ENCODE results near the gene RANBP17. TPM values are rescaled to one million over a fixed set of nuclear protein-coding genes. Genes with fewer than 3 reads are reported as not detected.
A peak's percentile ranks its signal among the peaks of the same experiment; 100 is the strongest.

RANBP17 gene
- total RNA-seq, 2 experiments from 2014 or later = not detected

DNA sequence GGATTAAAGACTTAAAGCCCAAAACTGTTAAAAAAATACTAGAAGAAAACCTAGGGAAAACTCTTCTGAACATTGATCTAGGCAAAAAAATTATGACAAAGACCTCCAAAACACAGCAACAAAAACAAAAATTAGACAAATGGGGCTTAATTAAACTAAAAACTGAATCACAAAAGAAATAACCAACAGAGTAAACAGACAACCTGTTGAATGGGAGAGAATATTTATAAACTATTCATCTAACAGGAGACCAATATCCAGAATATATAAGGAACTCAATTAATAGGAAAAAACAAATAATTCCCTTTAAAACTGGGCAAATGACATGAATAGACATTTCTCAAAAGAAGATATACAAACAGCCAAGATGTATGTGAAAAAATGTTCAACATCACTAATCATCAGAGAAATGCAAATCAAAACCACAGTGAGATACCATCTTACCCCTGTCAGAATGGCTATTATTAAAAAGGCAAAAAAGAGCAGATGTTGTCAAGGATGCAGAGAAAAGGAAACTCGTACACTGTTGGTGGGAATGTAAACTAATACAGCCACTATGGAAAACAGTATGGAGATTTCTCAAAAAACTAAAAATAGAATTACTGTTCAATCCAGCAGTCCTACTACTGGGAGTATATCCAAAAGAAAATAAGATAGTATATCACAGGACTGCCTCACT, 397.1 kb downstream of the RANBP17 start:
- ATAC-seq = no peak
- POLR2A ChIA-PET = no interaction called here

DNA sequence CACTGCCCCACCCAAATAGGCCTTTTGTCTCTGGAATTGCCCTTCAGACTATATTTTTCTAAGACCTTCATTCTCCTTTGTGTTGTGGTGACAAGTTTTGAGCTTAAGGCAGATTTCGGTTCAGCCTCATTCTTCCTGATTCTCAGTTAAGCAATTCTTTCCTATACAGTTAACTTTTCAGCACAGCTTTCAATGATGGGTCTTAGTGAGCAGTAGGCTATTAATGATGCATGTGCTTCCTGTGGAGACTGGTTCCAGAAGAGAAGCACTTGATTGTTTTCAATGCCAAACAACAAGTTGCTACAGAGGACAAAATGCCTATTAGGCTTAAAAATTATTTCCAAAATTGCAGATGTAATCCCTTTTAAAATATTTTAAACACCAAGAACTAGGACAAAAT, 399.5 kb downstream of the RANBP17 start:
- H3K9me3 Mint-ChIP-seq (ENCODE audit: low read depth) = no peaks in the 10 kb centered on the region
- CTCF ChIA-PET = no interaction called here

More for the DNA sequence above, 397.1 kb downstream of the RANBP17 start:
- intact Hi-C loops (cut with DNase I, micrococcal nuclease) = no loop called here
- H3K36me3 Mint-ChIP-seq (ENCODE audit: low read depth) = no peaks in the 10 kb centered on the region
- H3K4me1 Mint-ChIP-seq = no peaks in the 10 kb centered on the region
- CTCF ChIA-PET = no interaction called here
- H3K27ac Mint-ChIP-seq = no peak overlapping the region
- DNase-seq = no peak
- no peak overlapping the region for H3K4me3 Mint-ChIP-seq
- H3K9me3 Mint-ChIP-seq (ENCODE audit: low read depth) = no peaks in the 10 kb centered on the region
- peaks cover 4% of the 10 kb centered on the region for H3K27me3 Mint-ChIP-seq

DNA sequence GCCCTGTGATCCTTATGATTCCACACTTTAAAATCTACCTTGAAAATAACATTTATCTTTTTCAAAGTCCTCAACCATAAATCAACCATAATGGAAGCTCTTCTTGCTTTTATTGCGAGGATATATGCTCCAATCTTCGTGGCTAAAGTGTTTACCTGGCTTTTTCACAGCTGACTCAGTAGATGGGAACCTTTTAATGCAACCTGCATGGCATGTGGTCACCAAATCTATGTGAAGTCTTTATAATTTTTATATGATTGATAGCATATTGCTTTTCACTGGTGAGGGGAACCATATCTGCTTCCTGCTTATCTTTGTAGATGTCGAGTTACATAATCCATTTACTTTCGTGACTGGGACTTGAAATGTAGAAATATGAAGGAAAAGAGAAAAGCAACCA, 400.1 kb downstream of the RANBP17 start:
- no peak overlapping the region for H3K4me3 Mint-ChIP-seq
- POLR2A ChIA-PET = no interaction called here
- intact Hi-C loops (cut with DNase I, micrococcal nuclease) = no loop called here
- peaks cover 2% of the 10 kb centered on the region for H3K27me3 Mint-ChIP-seq
- CTCF ChIA-PET = interaction anchor here (0.7 kb wide), 1 partner anchor 14 kb away, joined by 3 read pairs; no protein-coding TSS in a partner anchor
- H3K4me1 Mint-ChIP-seq = peaks cover 9% of the 10 kb centered on the region
- no peaks in the 10 kb centered on the region for H3K36me3 Mint-ChIP-seq (ENCODE audit: low read depth)
- DNase-seq (no peak), ATAC-seq (no peak)
- H3K9me3 Mint-ChIP-seq (ENCODE audit: low read depth) = no peaks in the 10 kb centered on the region
- no peak overlapping the region for H3K27ac Mint-ChIP-seq

More for the DNA sequence above, 399.5 kb downstream of the RANBP17 start:
- ATAC-seq (no peak), DNase-seq (no peak)
- POLR2A ChIA-PET = no interaction called here
- H3K27ac Mint-ChIP-seq = no peak overlapping the region
- no peak overlapping the region for H3K4me3 Mint-ChIP-seq
- H3K4me1 Mint-ChIP-seq = peaks cover 9% of the 10 kb centered on the region
- intact Hi-C loops (cut with DNase I, micrococcal nuclease) = no loop called here
- no peaks in the 10 kb centered on the region for H3K36me3 Mint-ChIP-seq (ENCODE audit: low read depth)
- peaks cover 2% of the 10 kb centered on the region for H3K27me3 Mint-ChIP-seq

DNA sequence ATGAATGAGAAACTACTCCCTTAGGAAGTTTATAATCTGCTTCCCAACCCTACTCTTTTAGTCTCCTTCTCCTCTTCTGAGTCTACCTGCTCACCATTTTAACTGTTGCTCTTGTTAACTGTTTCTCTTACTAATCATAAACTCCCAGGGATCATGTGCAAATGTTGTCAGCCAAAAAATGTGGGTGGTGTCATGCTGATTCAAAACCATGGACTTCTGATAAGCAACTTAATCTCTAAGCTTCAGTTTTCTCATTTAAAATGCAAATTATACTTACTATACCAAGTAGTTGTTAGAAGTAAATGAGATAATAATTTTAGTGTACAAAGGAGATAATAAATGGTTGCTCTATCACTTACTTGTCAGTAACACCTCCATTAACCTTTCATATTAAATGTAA, 401.4 kb downstream of the RANBP17 start:
- ATAC-seq (no peak), DNase-seq (no peak)
- Mint-ChIP-seq H3K4me1 (peaks cover 9% of the 10 kb centered on the region), H3K9me3 (ENCODE audit: low read depth) (no peaks in the 10 kb centered on the region), H3K4me3 (no peak overlapping the region), H3K36me3 (ENCODE audit: low read depth) (no peaks in the 10 kb centered on the region), H3K27me3 (peaks cover 2% of the 10 kb centered on the region), H3K27ac (no peak overlapping the region)
- intact Hi-C loops (cut with DNase I, micrococcal nuclease) = no loop called here
- ChIA-PET CTCF (interaction anchor here (1.7 kb wide), 1 partner anchor 10 kb away, joined by 4 read pairs; no protein-coding TSS in a partner anchor), POLR2A (no interaction called here)

DNA sequence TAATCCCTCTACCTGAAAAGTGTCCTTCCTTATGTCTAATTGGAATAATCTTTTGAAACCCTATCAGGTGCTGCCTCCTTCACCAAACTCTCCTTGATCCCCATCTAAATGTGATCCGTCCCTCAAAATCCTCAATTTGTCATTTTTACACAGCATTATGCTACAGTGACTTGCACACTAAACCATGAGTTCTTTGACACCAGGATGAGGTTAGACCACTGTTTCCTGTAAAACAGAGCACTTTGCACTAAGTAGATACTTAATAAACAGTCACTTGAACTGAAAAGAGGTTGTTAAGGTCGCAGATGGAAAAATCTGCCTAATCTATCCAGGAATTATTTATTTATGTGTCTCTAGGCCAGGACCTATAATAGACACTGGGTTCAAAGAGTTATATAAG, 403.0 kb downstream of the RANBP17 start:
- H3K4me1 Mint-ChIP-seq = peaks cover 9% of the 10 kb centered on the region
- peaks cover 2% of the 10 kb centered on the region for H3K27me3 Mint-ChIP-seq
- no peak overlapping the region for H3K4me3 Mint-ChIP-seq
- no peak overlapping the region for H3K27ac Mint-ChIP-seq
- POLR2A ChIA-PET = no interaction called here
- DNase-seq (no peak), ATAC-seq (no peak)
- no peaks in the 10 kb centered on the region for H3K36me3 Mint-ChIP-seq (ENCODE audit: low read depth)
- intact Hi-C loops (cut with DNase I, micrococcal nuclease) = no loop called here
- H3K9me3 Mint-ChIP-seq (ENCODE audit: low read depth) = no peaks in the 10 kb centered on the region
- CTCF ChIA-PET = interaction anchor here (0.6 kb wide), 1 partner anchor 207 kb away, joined by 3 read pairs; no protein-coding TSS in a partner anchor

DNA sequence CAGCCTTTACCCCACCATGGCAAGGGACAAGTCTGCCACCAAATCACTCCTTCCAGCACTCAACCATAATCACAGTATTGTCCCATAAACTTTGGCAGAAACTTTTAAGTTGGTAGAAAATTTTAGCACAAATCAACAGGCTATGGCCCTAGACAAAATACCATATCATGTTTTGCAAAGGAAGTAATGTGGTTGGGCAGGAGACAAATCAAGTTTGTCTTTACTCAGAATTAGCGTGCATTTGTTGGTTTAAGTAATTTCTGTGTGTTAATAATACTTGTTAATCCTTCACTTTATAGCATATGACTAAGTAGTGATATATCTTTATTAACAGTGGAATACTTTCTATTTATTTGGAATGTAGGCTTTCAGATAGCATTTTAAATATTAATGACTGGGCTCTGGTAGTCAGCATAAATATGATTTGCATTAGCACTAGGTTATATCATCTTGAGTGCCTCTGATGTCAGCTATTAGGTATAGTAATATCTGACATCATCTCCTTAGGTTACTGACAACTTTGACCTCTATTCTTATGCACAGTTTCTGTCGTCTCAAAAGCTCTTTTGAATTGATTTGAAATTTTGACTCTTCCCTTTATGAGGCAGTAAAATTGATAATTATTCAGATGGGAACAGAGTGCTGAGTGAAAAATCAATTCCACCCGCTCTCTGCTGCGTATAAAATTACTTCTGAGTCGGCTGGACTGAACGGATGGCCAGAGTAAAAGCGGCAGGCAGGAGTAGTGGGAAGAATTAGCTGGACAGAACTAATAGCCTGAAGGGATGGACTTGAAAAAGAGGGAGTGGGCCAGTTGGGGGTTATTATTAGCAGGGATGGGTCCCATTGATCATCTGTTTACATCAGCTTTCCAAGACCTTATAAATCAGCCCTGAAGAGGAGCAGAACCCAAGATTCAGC, 407.1 kb downstream of the RANBP17 start:
- no peaks in the 10 kb centered on the region for H3K36me3 Mint-ChIP-seq (ENCODE audit: low read depth)
- CTCF ChIA-PET = no interaction called here
- ATAC-seq (no peak), DNase-seq (no peak)
- H3K27ac Mint-ChIP-seq = no peak overlapping the region
- POLR2A ChIA-PET = no interaction called here
- intact Hi-C loops (cut with DNase I, micrococcal nuclease) = no loop called here
- H3K4me3 Mint-ChIP-seq = no peak overlapping the region
- H3K4me1 Mint-ChIP-seq = peaks cover 9% of the 10 kb centered on the region
- peaks cover 9% of the 10 kb centered on the region for H3K27me3 Mint-ChIP-seq
- H3K9me3 Mint-ChIP-seq (ENCODE audit: low read depth) = no peaks in the 10 kb centered on the region

DNA sequence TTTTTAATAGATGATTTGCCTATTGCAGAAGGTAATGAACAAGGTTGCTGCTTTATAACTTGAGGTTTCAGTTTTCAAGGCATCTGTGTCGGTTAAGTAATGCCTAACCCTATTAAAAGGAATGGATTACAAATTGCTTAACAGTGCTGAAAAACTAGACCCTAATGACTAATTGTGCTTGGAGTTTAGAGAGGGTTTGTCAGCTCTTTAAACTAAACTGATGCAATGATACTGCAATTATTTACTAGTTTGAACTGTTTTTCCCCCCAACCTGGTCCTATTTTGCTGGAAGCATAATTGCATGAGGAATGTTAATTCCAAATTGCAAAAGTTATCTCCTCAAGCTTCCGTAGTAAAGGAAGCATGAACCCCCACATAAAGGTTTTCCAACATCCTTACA, 407.9 kb downstream of the RANBP17 start:
- intact Hi-C loops (cut with DNase I, micrococcal nuclease) = no loop called here
- H3K4me1 Mint-ChIP-seq = peaks cover 6% of the 10 kb centered on the region
- H3K4me3 Mint-ChIP-seq = no peak overlapping the region
- POLR2A ChIA-PET = no interaction called here
- H3K27ac Mint-ChIP-seq = no peak overlapping the region
- H3K9me3 Mint-ChIP-seq (ENCODE audit: low read depth) = no peaks in the 10 kb centered on the region
- CTCF ChIA-PET = no interaction called here
- DNase-seq = no peak
- H3K36me3 Mint-ChIP-seq (ENCODE audit: low read depth) = no peaks in the 10 kb centered on the region
- no peak for ATAC-seq
- peaks cover 9% of the 10 kb centered on the region for H3K27me3 Mint-ChIP-seq

DNA sequence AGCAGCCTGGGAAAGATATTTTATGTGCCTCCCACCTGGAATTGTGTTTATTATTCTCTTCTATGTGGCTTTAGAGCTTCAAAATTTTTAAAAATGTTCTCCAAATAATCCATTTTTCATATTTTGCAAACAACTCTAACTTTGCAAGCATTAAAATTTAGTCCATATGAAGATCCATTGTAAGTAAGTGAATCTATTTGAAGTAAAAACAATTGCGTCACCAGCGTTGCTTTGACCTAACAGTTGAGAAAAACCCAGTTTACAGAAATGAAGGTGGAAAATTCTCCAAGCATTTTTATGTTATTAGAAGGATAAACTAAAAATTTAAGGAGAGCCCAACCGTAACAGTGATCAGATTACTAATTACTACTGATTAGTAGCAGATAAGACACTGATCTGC, 408.3 kb downstream of the RANBP17 start:
- Mint-ChIP-seq H3K27ac (no peak overlapping the region), H3K9me3 (ENCODE audit: low read depth) (no peaks in the 10 kb centered on the region), H3K36me3 (ENCODE audit: low read depth) (no peaks in the 10 kb centered on the region), H3K4me1 (peaks cover 3% of the 10 kb centered on the region), H3K4me3 (no peak overlapping the region), H3K27me3 (peaks cover 9% of the 10 kb centered on the region)
- CTCF ChIA-PET = no interaction called here
- DNase-seq (no peak), ATAC-seq (no peak)
- POLR2A ChIA-PET = no interaction called here
- intact Hi-C loops (cut with DNase I, micrococcal nuclease) = no loop called here

DNA sequence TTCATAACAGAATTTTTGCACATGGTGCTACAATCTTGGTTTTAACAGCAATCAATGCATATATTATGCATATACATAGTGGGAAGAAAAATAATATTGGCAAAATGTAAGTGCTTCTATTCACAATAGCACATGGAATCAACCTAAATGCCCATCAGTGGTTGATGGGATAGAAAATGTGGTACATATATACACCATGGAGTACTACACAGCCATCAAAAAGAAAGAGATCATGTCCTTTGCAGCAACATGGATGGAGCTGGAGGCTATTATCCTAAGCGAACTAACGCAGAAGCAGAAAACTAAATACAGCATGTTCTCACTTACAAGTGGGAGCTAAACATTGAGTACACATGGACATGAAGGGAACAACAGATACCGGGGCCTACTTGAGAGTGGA, 410.0 kb downstream of the RANBP17 start:
- ATAC-seq = no peak
- no peak for DNase-seq
- intact Hi-C loops (cut with DNase I, micrococcal nuclease) = loop anchor here in 1 of 2 experiments (2.0 kb wide), 1 partner anchor 71 kb away; no protein-coding TSS in a partner anchor
- peaks cover 9% of the 10 kb centered on the region for H3K27me3 Mint-ChIP-seq
- ChIA-PET CTCF (interaction anchor here (1.3 kb wide), 1 partner anchor 69 kb away, joined by 4 read pairs; no protein-coding TSS in a partner anchor), POLR2A (no interaction called here)
- H3K4me1 Mint-ChIP-seq = no peaks in the 10 kb centered on the region
- no peaks in the 10 kb centered on the region for H3K9me3 Mint-ChIP-seq (ENCODE audit: low read depth)
- no peaks in the 10 kb centered on the region for H3K36me3 Mint-ChIP-seq (ENCODE audit: low read depth)
- H3K4me3 Mint-ChIP-seq = no peak overlapping the region
- no peak overlapping the region for H3K27ac Mint-ChIP-seq

DNA sequence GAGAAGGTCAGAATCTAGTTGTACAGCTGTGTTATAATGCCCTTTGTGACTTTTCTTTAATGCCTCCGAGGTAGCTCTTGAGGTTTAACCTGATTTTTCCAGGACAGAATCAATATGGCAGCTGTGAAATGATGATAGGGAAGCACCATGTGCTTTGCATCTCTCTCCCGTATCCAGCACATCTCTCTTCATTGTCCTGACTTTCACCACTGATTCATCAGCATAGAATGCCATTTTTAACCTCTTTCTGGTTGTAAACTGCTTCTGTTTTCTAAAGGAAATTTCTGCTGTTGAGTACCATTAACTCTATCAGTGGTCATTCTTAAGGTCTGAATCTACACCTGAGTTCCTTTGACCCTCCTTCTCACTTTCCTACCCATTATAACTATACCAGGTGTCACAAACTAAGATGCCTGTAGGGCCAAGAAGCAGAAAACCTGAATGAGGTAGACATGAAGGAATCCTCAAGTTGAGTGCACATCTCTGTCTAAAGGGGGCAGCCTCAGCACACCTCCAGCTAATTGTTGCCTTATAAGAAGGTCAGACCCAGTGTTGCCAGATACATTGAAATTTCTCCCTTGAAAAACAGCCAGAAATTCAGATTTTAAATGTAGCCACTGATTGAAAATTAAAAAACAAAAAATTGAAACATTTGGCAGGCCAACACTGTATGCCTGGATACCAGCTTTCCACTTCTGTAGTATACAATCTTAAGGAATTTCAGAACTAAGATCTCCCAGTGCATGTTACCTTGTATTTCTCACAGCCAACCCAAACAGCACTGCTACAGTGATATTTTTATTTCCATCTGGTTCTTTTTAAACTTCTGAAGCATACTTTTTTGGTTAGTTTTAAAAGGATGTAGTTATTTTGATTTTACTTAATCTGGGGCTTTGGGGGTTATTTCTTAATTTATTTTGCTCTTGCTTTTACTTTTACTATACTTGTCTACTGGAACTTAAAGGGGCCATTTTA, 411.5 kb downstream of the RANBP17 start:
- CTCF ChIA-PET = interaction anchor here (1.3 to 1.6 kb wide), 3 partner anchors 10 to 67 kb away, joined by 3 to 4 read pairs (median 4); no protein-coding TSS in a partner anchor
- Mint-ChIP-seq H3K27me3 (peaks cover 9% of the 10 kb centered on the region), H3K9me3 (ENCODE audit: low read depth) (no peaks in the 10 kb centered on the region), H3K4me3 (no peak overlapping the region), H3K36me3 (ENCODE audit: low read depth) (no peaks in the 10 kb centered on the region), H3K27ac (no peak overlapping the region), H3K4me1 (no peaks in the 10 kb centered on the region)
- DNase-seq (peak; percentile 23), ATAC-seq (no peak)
- POLR2A ChIA-PET = interaction anchor here (0.6 kb wide), 1 partner anchor 43 kb away, joined by 4 read pairs; no protein-coding TSS in a partner anchor
- intact Hi-C loops (cut with DNase I, micrococcal nuclease) = loop anchor here (1.0 to 2.0 kb wide), 2 partner anchors 69 to 70 kb away; no protein-coding TSS in a partner anchor

All from activated CD4-positive, alpha-beta T cell treated with anti-CD3 and anti-CD28 coated beads for 36 hours (primary cell).